ENCODE results near the gene GTPBP6.
"Not testable (repeated sequence)": the region's sequence is repeated elsewhere in the genome, so short reads cannot be mapped to it uniquely, and the experiment has no call there.

The GTPBP6 gene

GRCh38 chrX:351736-352135 lies 33.1 kb upstream of the GTPBP6 start:
- no peak for FAIRE-seq

GRCh38 chrX:351324-351641 lies 32.7 kb upstream of the GTPBP6 start:
- FAIRE-seq = not testable (repeated sequence)

- FAIRE-seq = no peak
Measured at GRCh38 chrX:350534-351323, 32.1 kb upstream of the GTPBP6 start.

GRCh38 chrX:350148-350533 lies 31.5 kb upstream of the GTPBP6 start:
- no peak for FAIRE-seq

- FAIRE-seq = no peak
Measured at GRCh38 chrX:349702-350101, 31.1 kb upstream of the GTPBP6 start.

GRCh38 chrX:349196-349595 lies 30.6 kb upstream of the GTPBP6 start:
- FAIRE-seq = no peak

GRCh38 chrX:348461-349117 lies 30.0 kb upstream of the GTPBP6 start:
- no peak for FAIRE-seq

- no peak for FAIRE-seq
Measured at GRCh38 chrX:347351-348117, 28.9 kb upstream of the GTPBP6 start.

- no peak for FAIRE-seq
Measured at GRCh38 chrX:346034-346813, 27.6 kb upstream of the GTPBP6 start.

GRCh38 chrX:345020-345925 lies 26.7 kb upstream of the GTPBP6 start:
- no peak for FAIRE-seq

- FAIRE-seq = no peak
Measured at GRCh38 chrX:344371-344901, 25.8 kb upstream of the GTPBP6 start.

GRCh38 chrX:341541-342101 lies 23.0 kb upstream of the GTPBP6 start:
- no peak for FAIRE-seq

GRCh38 chrX:340641-341423 lies 22.2 kb upstream of the GTPBP6 start:
- no peak for FAIRE-seq

GRCh38 chrX:340121-340520 lies 21.5 kb upstream of the GTPBP6 start:
- no peak for FAIRE-seq

GRCh38 chrX:338836-339400 lies 20.3 kb upstream of the GTPBP6 start:
- no peak for FAIRE-seq

- FAIRE-seq = no peak
Measured at GRCh38 chrX:338281-338835, 19.8 kb upstream of the GTPBP6 start.

GRCh38 chrX:337331-337831 lies 18.8 kb upstream of the GTPBP6 start:
- FAIRE-seq = no peak

GRCh38 chrX:336227-336626 lies 17.6 kb upstream of the GTPBP6 start:
- FAIRE-seq = no peak

- no peak for FAIRE-seq
Measured at GRCh38 chrX:335758-336155, 17.2 kb upstream of the GTPBP6 start.
